ENCODE measurements around the gene LLGL2.
A peak's percentile ranks its signal among the peaks of the same experiment; 100 is the strongest.

Gene LLGL2

GRCh38 chr17:75565618-75566017 lies 40.1 kb downstream of the LLGL2 start:
- no peaks in the 10 kb centered on the region for H4K20me1 ChIP-seq (ENCODE audit: insufficient read depth, low read length)
- no peak overlapping the region for H3K4me3 ChIP-seq (ENCODE audit: low read length)
- no peaks in the 10 kb centered on the region for H3K9me3 ChIP-seq (ENCODE audit: insufficient read depth, low read length)
- H3K27ac ChIP-seq (ENCODE audit: low read length), result no peak overlapping the region
- no peak overlapping the region for H3K4me2 ChIP-seq (ENCODE audit: low read length)
- no peaks in the 10 kb centered on the region for H3K27me3 ChIP-seq (ENCODE audit: low read depth, low read length)
- TF ChIP-seq CTCF (IDR thresholded peaks at IDR 0.05; ENCODE audit: low read depth, low read length) (no peak), EZH2phosphoT487 (IDR thresholded peaks at IDR 0.05; ENCODE audit: low read depth) (no peak)
- no peak overlapping the region for H2AFZ ChIP-seq (ENCODE audit: low read depth, low read length)
- H3K36me3 ChIP-seq (replicated peaks; ENCODE audit: low read depth, low read length), result no peaks in the 10 kb centered on the region
- H3K79me2 ChIP-seq (ENCODE audit: low read length), result no peaks in the 10 kb centered on the region
- H3K9ac ChIP-seq (ENCODE audit: low read length), result no peak overlapping the region
- H3K4me1 ChIP-seq (ENCODE audit: low read length), result peaks cover 13% of the 10 kb centered on the region

GRCh38 chr17:75566416-75566815 lies 40.9 kb downstream of the LLGL2 start:
- Histone ChIP-seq H2AFZ (ENCODE audit: low read depth, low read length) (no peak overlapping the region), H3K4me2 (ENCODE audit: low read length) (peak overlapping the region; percentile 46), H3K4me3 (ENCODE audit: low read length) (peak overlapping the region; percentile 6; the same call in 1 of the 2 replicates), H3K4me1 (ENCODE audit: low read length) (peaks cover 21% of the 10 kb centered on the region), H4K20me1 (ENCODE audit: insufficient read depth, low read length) (no peaks in the 10 kb centered on the region), H3K79me2 (ENCODE audit: low read length) (no peaks in the 10 kb centered on the region), H3K9ac (ENCODE audit: low read length) (no peak overlapping the region), H3K27ac (ENCODE audit: low read length) (no peak overlapping the region), H3K36me3 (replicated peaks; ENCODE audit: low read depth, low read length) (no peaks in the 10 kb centered on the region), H3K27me3 (ENCODE audit: low read depth, low read length) (no peaks in the 10 kb centered on the region), H3K9me3 (ENCODE audit: insufficient read depth, low read length) (no peaks in the 10 kb centered on the region)
- no peak for TF ChIP-seq CTCF (IDR thresholded peaks at IDR 0.05; ENCODE audit: low read depth, low read length)
- no peak for TF ChIP-seq EZH2phosphoT487 (IDR thresholded peaks at IDR 0.05; ENCODE audit: low read depth)

- H3K4me3 ChIP-seq (ENCODE audit: low read length), result peak overlapping the region; percentile 6; the same call in 1 of the 2 replicates
- no peaks in the 10 kb centered on the region for H3K27me3 ChIP-seq (ENCODE audit: low read depth, low read length)
- TF ChIP-seq EZH2phosphoT487 (IDR thresholded peaks at IDR 0.05; ENCODE audit: low read depth) (no peak), CTCF (IDR thresholded peaks at IDR 0.05; ENCODE audit: low read depth, low read length) (no peak)
- peaks cover under 1% of the 10 kb centered on the region; the same call in 1 of the 2 replicates for H3K79me2 ChIP-seq (ENCODE audit: low read length)
- H3K27ac ChIP-seq (ENCODE audit: low read length), result no peak overlapping the region
- no peaks in the 10 kb centered on the region for H3K36me3 ChIP-seq (replicated peaks; ENCODE audit: low read depth, low read length)
- no peaks in the 10 kb centered on the region for H4K20me1 ChIP-seq (ENCODE audit: insufficient read depth, low read length)
- no peaks in the 10 kb centered on the region for H3K9me3 ChIP-seq (ENCODE audit: insufficient read depth, low read length)
- peak overlapping the region; percentile 46 for H3K4me2 ChIP-seq (ENCODE audit: low read length)
- peaks cover 25% of the 10 kb centered on the region for H3K4me1 ChIP-seq (ENCODE audit: low read length)
- H3K9ac ChIP-seq (ENCODE audit: low read length), result no peak overlapping the region
- no peak overlapping the region for H2AFZ ChIP-seq (ENCODE audit: low read depth, low read length)
Measured at GRCh38 chr17:75566834-75567233, 41.3 kb downstream of the LLGL2 start.

GRCh38 chr17:75568412-75569255 lies 43.1 kb downstream of the LLGL2 start:
- Histone ChIP-seq H2AFZ (ENCODE audit: low read depth, low read length) (no peak overlapping the region), H3K4me3 (ENCODE audit: low read length) (no peak overlapping the region), H3K4me1 (ENCODE audit: low read length) (peaks cover 27% of the 10 kb centered on the region), H3K4me2 (ENCODE audit: low read length) (no peak overlapping the region), H4K20me1 (ENCODE audit: insufficient read depth, low read length) (no peaks in the 10 kb centered on the region), H3K27ac (ENCODE audit: low read length) (no peak overlapping the region), H3K36me3 (replicated peaks; ENCODE audit: low read depth, low read length) (no peaks in the 10 kb centered on the region), H3K79me2 (ENCODE audit: low read length) (peaks cover 4% of the 10 kb centered on the region; the same call in 1 of the 2 replicates), H3K9me3 (ENCODE audit: insufficient read depth, low read length) (no peaks in the 10 kb centered on the region), H3K9ac (ENCODE audit: low read length) (no peak overlapping the region), H3K27me3 (ENCODE audit: low read depth, low read length) (no peaks in the 10 kb centered on the region)
- TF ChIP-seq EZH2phosphoT487 (IDR thresholded peaks at IDR 0.05; ENCODE audit: low read depth), result no peak
- TF ChIP-seq CTCF (IDR thresholded peaks at IDR 0.05; ENCODE audit: low read depth, low read length), result no peak

Measured in OCI-LY3 (cell line).